AG04450 (cell line): ENCODE data around the gene SLC4A3. TPM values are rescaled to one million over a fixed set of nuclear protein-coding genes. Genes with fewer than 3 reads are reported as not detected.

Source experiments
- CTCF ChIA-PET: fragments of 300-600, 350-600 bp; formaldehyde crosslinking; extraction: SDS; loops from one replicate; lab custom pipeline; 2022; ENCODE audit warnings: antibody characterized with exemption, inconsistent platforms; lab: Charles Lee
- POLR2A ChIA-PET: fragments of 350-600 bp; formaldehyde crosslinking; extraction: SDS; loops from one replicate; lab custom pipeline; 2021; ENCODE audit warnings: antibody characterized with exemption, inconsistent platforms; lab: Yijun Ruan, JAX
- DNase-seq: peaks from one replicate; pipeline ENCODE4 v3.0.0-alpha.2; 2011; ENCODE audit warnings: low read depth, low spot score
- H3K27ac ChIP-seq: one replicate; pipeline ENCODE4 v1.5.1; 2012; ENCODE audit warnings: low read depth, low read length, control low read depth
- H3K27me3 ChIP-seq: one replicate; pipeline ENCODE4 v1.6.0; 2012; ENCODE audit warnings: low read length; ENCODE audit not compliant: control insufficient read depth, insufficient read depth
- H3K4me3 ChIP-seq: 2 replicates; pipeline ENCODE4 v1.5.1; 2011; ENCODE audit warnings: mild to moderate bottlenecking, low read depth, low read length, control low read depth
- H3K9me3 ChIP-seq: 2 replicates; pipeline ENCODE4 v1.5.1; 2012; ENCODE audit warnings: low read length; ENCODE audit not compliant: control insufficient read depth, insufficient read depth
- CTCF ChIP-seq: IDR thresholded peaks from 2 replicates; pipeline ENCODE4 v1.5.1; 2011; ENCODE audit warnings: low read depth, low read length, control low read depth, inconsistent platforms
- polyA plus RNA-seq: library from polyadenylated mRNA; depleted of rRNA; stranded (reverse); fragments of >200 nt; gene quantifications from 2 replicates; pipeline ENCODE4 v1.2.3, GENCODE V29; 2011

The SLC4A3 gene
- polyA plus RNA-seq, 1 experiment, result 3.3 TPM

DNA sequence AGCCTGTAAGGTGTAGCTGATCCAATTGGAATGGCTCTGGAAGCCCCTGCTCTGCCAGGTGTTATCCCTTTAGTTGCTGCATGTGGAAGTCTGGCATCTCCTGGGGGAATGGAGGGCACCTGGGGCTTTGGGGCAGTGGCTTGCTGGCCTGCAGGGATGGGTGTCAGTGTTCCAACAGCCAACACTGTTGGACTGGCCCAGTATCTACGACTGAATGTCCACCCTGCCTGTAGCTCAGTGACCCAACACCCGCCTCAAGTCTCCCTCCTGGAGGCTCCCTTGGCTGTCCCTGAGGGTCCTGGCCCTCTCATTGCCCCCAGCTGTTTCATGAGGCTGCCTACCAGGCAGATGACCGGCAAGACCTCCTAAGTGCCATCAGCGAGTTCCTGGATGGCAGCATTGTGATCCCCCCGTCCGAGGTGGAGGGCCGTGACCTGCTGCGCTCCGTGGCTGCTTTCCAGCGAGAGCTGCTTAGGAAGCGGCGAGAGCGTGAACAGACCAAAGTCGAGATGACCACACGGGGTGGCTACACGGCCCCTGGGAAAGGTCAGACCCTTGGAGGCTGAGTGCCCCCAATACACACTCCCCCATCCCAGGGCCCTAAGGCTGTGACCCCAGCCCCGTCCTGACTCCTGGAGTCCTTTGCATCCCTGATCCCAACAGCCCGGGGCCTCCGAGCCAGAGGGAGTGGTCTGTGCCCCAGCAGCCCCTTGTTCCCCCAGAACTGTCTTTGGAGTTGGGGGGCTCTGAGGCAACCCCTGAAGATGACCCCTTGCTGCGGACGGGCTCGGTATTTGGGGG, 7.7 kb downstream of the SLC4A3 start:
- no peak for TF ChIP-seq CTCF
- CTCF ChIA-PET, result interaction anchor here (1.2 to 1.8 kb wide), 2 partner anchors 8 to 75 kb away, joined by 5 to 6 read pairs; no protein-coding TSS in a partner anchor
- Histone ChIP-seq H3K9me3 (no peaks in the 10 kb centered on the region; the same call in 1 of the 2 replicates), H3K4me3 (no peak overlapping the region), H3K27me3 (no peaks in the 10 kb centered on the region), H3K27ac (no peak overlapping the region)
- POLR2A ChIA-PET, result no interaction called here
- no peak for DNase-seq

DNA sequence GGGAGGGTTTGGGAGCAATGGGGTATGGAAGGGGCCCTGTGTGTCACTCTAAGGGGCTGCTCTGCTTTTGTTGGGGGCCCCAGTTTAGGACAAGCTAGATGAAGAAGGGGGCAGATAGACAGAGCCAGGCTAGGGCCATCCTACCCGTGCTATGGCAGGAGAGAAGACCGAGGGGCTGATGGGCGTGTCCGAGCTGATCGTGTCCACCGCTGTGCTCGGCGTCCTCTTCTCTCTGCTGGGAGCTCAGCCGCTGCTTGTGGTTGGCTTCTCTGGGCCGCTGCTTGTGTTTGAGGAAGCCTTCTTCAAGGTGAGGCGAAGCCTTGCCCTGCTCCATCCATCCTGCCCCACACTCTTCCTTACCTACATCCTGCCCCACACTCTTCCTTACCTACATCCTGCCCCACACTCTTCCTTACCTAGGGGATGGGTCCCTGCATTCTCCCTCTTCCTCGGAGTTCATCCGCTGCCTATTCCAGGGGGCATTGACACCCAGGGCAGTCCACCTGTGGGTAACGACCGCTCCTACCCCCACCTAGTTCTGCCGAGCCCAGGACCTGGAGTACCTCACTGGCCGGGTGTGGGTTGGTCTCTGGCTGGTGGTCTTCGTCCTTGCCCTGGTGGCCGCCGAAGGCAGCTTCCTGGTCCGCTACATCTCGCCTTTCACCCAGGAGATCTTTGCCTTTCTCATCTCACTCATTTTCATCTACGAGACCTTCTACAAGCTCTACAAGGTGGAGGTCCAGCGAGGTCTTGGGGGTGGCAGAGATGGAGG, 8.9 kb downstream of the SLC4A3 start:
- CTCF ChIA-PET, result no interaction called here
- DNase-seq, result no peak

GRCh38 chr2:219636941-219637841, 9.8 kb downstream of the SLC4A3 start:
- no peak for DNase-seq
- Histone ChIP-seq H3K4me3 (no peak overlapping the region), H3K27ac (no peak overlapping the region), H3K27me3 (no peaks in the 10 kb centered on the region), H3K9me3 (no peaks in the 10 kb centered on the region; the same call in 1 of the 2 replicates)
- TF ChIP-seq CTCF, result no peak
- CTCF ChIA-PET, result no interaction called here
- POLR2A ChIA-PET, result no interaction called here

More for the DNA sequence above, 8.9 kb downstream of the SLC4A3 start:
- no peak for TF ChIP-seq CTCF
- POLR2A ChIA-PET, result no interaction called here
- no peaks in the 10 kb centered on the region for H3K27me3 ChIP-seq
- no peaks in the 10 kb centered on the region; the same call in 1 of the 2 replicates for H3K9me3 ChIP-seq
- H3K27ac ChIP-seq, result no peak overlapping the region
- no peak overlapping the region for H3K4me3 ChIP-seq

GRCh38 chr2:219637842-219638185, 10.4 kb downstream of the SLC4A3 start:
- no peak overlapping the region for H3K27ac ChIP-seq
- TF ChIP-seq CTCF, result no peak
- no peak for DNase-seq
- no peaks in the 10 kb centered on the region for H3K27me3 ChIP-seq
- no peaks in the 10 kb centered on the region; the same call in 1 of the 2 replicates for H3K9me3 ChIP-seq
- no peak overlapping the region for H3K4me3 ChIP-seq
- CTCF ChIA-PET, result no interaction called here
- POLR2A ChIA-PET, result no interaction called here
